Measurements from ENCODE around the gene SLC8B1.

Gene SLC8B1

DNA sequence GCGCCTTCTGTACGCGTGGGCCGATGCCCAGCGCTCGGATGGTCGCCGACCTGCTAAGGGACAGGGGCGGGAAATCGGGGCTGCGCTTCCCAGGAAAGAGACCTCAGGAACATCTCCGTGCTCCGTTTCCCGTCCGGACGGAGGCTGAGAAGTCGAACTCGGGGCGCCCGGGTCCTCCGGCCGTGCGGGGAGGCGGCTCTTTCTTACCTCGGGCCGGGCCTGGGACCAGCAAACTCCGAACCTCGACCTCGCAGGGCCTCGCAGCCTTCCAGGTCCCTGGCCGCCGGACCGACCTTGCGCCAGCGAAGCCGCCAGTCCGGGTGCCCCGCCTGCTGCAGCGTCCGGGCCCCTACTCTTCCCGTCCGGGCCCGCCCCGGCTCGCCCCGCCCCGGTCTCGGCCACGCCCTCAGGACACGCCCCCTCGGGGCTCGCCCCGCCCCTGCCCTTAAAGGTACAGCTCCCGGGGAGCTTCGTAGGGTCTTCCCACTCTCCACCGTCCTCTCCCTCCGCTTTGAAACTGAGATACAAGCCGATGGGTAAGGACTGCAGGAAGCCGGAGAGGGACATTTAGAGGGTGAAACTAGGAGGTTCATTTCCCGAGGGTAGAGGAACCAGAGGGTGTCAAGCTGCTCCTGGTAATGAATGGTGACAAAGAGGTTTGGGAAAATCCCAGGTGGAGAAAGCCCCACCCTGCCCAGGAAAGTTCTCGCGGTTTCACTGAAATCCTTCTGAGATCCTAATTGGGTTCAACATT is at the start of gene SLC8B1:
Gene SLC8B1 (minus strand): TSS at position 324 of the 754 bp plus-strand sequence. CDS start 2,231 bp downstream, outside the sequence.
- peak; percentile 94 for DNase-seq (ENCODE audit: low spot score)
- FAIRE-seq = peak; percentile 17

DNA sequence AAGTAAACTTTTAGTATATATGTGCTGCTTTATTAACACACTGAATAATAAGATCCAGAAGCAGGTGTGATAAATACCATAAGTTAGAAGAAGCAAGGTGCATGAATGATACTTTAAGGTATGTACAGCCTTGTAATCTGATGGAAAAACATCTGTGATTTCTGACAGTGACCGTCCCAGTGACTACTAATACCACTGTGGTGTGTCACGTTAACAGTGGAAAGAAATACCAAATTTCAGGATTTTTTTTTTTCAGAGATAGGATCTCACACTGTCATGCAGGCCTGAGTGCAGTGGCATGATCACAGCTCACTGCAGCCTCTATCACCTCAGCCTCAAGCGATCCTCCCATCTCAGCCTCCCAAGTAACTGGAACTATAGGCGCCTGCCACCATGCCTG is 47.3 kb upstream of the SLC8B1 start:
- DNase-seq (ENCODE audit: low spot score) = no peak
- FAIRE-seq = no peak

GRCh38 chr12:113381220-113381619 is 46.3 kb upstream of the SLC8B1 start:
- DNase-seq (ENCODE audit: low spot score) (no peak), FAIRE-seq (no peak)

DNA sequence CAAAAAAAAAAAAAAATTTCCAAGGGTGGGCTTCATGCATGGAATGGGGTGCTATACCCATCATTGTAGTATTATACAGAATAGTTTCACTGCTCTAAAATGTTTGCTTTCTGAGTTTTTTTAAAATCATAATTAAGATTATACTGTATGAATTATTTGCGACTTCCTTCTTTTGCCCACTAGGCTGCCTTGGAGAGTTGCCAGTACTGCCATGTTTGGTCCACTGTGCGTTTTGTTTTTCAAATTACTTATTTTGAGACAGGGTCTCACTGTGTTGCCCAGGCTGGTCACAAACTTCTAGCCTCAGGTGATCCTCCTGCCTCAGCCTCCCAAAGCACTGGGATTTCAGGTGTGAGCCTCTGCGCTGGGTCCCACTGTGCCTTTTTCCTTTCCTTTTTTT is 43.4 kb upstream of the SLC8B1 start:
- DNase-seq (ENCODE audit: low spot score) (no peak), FAIRE-seq (no peak)

DNA sequence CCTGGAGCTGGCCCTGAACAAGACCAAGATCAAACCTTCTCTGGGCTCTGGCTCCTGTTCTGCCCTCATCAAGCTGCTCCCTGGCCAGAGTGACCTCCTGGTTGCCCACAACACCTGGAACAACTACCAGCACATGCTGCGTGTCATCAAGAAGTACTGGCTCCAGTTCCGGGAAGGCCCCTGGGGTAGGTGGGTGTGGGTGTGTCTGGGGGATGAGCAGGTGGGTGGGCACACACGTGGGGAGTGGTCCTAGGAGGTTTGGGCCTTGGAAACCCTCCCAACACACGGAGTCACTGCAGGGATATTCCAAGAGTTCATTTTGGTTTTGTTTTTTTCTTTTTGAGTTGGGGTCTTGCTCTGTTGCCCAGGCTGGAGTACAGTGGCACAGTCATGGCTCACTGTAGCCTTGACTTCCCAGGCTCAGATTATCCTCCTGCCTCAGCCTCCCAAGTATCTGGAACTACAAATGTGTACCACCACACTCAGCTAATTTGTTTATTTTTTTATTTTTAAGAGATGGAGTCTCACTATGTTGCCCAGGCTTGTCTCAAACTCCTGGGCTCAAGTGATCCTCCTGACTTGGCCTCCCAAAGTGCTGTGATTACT is 40.0 kb upstream of the SLC8B1 start:
- DNase-seq (ENCODE audit: low spot score) (no peak), FAIRE-seq (no peak)

DNA sequence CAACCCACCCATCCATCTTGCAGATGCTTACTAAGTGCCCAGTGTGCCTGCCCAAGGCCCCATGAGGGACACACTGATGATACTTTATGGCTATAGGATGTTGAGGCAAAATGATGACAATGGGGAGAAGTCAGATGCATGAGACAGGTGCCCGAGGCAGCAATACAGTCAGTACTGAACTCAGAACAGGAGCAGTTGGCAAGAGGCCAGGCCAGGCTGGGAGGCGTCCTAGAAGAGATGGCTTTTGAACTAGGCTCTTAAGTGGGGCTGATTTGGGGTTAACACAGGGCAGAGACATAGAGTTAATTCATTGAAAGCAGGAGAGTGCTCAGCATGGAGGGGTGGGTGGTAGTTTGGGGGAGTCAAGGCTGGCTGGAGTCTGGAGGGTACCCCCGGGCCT is 39.1 kb upstream of the SLC8B1 start:
- DNase-seq (ENCODE audit: low spot score) = no peak
- no peak for FAIRE-seq

DNA sequence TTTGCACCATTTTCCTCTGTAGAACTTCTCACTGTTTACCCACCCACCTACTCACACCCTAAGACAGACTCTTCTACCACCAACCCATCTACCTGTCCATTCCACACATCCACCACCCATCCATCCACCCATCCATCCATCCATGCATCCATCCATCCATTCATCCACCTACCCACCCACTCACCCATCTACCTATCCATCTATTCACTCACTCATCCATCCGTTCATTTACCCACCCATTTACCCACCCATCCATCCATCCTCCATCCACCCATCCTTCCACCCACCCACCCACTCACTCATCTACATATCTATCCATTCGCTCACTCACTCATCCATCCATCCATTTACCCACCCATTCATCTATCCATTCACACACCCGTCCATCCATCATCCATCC is 38.5 kb upstream of the SLC8B1 start:
- FAIRE-seq = peak; percentile 61
- no peak for DNase-seq (ENCODE audit: low spot score)

- DNase-seq (ENCODE audit: low spot score) = no peak
- FAIRE-seq = no peak
Measured at GRCh38 chr12:113372371-113372770, 37.5 kb upstream of the SLC8B1 start.

DNA sequence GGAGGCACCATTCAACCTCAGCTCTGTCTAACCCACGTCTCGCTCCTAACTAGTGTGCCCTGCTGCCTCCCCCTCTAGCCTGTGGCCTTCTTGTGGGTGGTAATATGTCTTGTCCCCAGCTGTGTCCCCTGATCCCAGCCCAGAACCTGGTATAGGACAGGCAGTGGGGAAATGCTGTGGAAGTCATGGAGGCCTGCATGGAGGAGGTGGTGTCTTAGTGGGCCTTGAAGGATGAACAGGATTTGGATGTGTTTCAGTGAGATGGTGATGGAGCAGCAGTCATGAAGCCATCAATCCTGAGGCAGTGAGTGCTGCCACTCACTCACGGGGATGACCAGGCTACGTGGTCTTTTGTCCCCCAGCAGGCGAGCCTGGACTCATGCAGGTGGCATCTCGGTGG is 36.9 kb upstream of the SLC8B1 start:
- DNase-seq (ENCODE audit: low spot score) (no peak), FAIRE-seq (no peak)

DNA sequence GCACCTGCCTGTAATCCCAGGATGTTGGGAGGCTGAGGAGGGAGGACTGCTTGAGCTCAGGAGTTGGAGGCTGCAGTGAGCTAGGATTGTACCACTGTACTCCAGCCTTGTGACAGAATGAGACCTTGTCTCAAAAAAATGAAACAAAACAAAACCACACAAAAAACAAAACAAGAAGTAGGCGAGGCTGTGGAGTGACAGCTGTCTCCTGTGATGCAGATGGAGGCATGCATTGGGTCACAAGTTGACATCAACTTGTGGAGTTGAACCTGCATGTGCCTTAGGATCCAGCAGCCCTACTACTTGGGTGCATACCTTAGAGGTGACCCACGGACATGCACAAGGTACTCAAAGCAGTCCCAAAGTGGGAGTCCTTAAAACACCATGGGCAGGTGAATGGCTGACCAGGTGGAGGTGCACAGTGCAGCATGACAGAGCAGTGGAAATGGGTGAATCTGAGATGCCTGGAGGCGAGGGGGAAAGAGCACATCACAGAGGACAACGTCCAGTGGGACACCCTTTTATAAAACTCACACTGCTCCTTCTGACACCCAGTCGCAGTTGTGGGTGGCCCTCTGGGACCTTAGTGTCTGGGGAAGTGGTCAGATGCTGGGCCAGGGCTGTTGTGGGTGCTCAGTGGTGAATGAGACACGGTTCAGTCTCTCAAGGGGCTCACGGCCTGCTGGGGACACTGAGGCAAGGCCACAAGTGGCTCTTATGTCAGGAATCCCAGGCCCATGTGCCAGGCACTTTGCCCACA is 36.2 kb upstream of the SLC8B1 start:
- FAIRE-seq (no peak), DNase-seq (ENCODE audit: low spot score) (no peak)

DNA sequence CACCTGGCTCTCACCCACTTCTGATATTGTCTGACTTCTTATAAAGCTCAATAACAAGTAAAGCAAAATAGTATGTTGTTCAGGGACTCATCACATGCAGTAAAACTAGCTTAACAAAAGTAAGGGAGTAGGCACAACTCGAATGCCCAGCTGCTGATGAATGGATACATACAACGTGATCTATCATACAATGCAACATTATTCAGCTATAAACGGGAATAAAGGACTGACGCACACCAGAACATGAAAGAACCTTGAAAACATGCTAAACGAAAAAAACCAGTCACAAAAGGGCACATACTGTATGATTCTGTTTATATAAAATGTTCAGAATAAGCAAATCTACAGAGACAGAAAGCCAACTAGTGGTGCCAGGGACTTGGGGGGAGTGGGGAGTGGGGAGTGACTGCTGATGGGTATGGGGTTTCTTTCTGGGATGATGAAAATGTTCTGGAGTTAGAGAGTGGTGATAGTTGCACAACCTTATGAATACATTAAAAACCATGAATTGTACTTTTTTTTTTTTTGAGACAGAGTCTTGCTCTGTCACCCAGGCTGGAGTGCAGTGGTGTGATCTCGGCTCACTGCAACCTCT is 34.6 kb upstream of the SLC8B1 start:
- FAIRE-seq (no peak), DNase-seq (ENCODE audit: low spot score) (no peak)

- FAIRE-seq = no peak
- no peak for DNase-seq (ENCODE audit: low spot score)
Measured at GRCh38 chr12:113368331-113368730, 33.4 kb upstream of the SLC8B1 start.

DNA sequence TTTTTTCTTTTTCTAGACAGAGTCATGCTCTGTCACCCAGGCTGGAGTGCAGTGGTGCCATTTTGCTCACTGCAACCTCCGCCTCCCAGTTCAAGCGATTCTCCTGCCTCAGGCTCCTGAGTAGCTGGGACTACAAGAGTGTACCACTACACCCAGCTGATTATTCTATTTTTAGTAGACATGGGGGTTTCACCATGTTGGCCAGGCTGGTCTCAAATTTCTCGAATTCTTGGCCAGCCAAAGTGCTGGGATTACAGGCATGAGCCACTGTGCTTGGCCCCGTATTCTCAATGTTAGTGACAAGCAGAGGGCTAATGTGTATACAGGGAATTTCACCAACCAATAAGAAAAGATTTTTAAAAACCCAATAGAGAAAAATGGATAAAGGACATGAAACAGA is 31.9 kb upstream of the SLC8B1 start:
- DNase-seq (ENCODE audit: low spot score) (no peak), FAIRE-seq (no peak)

GRCh38 chr12:113365639-113366395 is 30.9 kb upstream of the SLC8B1 start:
- FAIRE-seq = no peak

DNA sequence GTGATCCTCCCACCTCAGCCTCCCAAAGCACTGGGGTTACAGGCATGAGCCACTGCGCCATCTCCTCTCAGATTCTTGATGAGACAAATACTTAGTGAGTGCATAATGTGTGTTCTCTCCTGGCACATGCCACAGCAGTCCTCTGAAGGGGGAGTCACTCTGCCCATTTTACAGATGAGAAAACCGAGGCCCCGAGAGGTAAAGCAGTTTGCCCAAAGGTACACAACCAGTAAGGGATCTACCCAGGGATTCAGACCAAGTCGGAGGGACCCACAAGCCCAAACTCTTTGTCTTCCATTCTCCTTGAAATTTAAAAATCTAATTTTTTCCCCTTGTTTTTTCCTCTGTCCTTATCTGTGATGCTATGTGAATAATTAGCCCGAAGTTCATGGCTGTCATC is 29.8 kb upstream of the SLC8B1 start:
- DNase-seq (ENCODE audit: low spot score) (no peak), FAIRE-seq (no peak)

More at GRCh38 chr12:113365639-113366395, 30.9 kb upstream of the SLC8B1 start:
- no peak for DNase-seq (ENCODE audit: low spot score)

GRCh38 chr12:113361574-113362370 is 26.9 kb upstream of the SLC8B1 start:
- no peak for FAIRE-seq
- no peak for DNase-seq (ENCODE audit: low spot score)

DNA sequence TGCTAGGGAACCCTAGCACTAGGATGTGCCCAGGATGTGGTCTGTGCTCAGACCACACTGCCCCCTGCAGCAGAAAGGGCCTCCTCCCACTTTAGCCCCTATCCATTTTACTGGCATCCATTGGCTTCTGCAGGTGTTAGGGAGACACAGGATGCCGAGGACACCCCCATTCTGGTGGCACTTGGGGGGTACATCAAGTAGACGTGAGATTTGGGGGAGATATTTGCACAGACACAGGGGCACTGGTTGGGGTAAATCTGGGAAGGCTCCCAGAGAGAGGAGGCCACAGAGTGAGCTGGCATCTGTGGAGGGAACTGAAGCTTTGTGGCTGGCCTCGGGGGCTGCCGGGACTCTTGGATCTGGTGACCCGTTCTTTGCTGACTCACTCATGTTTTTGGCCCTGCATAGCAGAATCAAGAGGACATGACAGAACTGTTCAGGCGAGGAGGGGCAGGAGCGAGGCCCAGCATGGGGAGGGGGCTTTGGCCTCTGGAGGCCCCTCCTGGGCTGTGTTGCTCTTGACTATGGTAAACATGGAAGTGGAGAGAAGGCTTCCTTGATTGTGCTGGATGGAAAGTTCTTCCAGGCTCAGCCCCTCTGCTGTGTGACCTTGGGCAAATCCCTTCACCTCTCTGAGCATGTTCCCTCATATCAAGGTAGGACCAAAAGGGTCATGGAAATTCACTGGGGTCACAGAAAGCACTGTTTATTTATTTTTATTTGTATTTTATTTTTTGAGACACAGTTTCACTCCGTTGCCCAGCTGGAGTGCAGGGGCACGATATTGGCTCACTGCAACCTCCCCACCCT is 25.2 kb upstream of the SLC8B1 start:
- no peak for DNase-seq (ENCODE audit: low spot score)
- no peak for FAIRE-seq

DNA sequence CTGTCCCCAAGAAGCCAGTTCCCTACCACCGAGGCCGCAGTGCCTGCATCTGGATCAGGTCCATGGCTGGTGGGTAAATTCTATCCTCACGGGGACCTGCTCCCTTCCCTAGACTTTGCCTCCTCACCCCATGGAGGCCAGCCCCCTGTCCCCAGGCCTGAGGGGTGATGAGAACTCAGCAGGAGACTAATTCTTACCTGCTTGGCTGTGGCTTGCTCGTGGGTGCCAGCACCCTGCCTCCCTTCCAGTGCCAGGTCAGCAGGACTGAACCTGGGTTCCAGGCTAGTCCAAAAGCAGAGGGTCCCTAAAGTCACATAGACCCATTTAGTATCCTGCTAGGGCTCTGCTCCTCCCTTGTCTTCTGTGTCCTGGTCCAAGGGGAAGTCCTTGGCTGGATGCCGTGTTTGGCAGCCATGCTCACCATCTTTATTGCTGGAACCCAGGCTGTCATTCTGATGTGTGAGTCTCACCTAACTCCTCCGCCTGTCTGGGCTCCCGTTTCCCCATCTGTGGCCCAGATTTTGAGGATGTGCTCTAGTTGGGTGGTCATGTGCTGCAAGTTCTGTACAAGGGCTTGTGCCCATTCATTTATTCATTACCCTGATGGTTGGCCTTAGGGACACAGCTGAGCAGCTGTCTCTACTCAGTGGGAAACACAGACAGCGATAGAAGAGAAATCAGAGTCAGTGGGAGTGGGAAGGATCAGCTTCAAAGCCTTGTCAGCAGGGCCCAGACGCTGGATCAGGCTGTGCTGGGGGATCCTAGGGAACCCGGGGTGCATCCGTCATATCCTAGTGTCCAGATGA is 24.4 kb upstream of the SLC8B1 start:
- FAIRE-seq = no peak
- peak; percentile 30 for DNase-seq (ENCODE audit: low spot score)
